Activated CD8-positive, alpha-beta memory T cell treated with anti-CD3 and anti-CD28 coated beads for 36 hours (primary cell): Measurements from ENCODE around the gene DHX32. TPM values are rescaled to one million over a fixed set of nuclear protein-coding genes. Genes with fewer than 3 reads are reported as not detected.

Experiments used
- CTCF ChIA-PET: fragments of 350-600 bp; sonication (Branson Sonifier 250); formaldehyde crosslinking; loops from one replicate; lab custom pipeline; 2021; ENCODE audit warnings: antibody characterized with exemption; lab: Charles Lee
- POLR2A ChIA-PET: fragments of 350-600 bp; sonication (Branson Sonifier 250); formaldehyde crosslinking; loops from one replicate; lab custom pipeline; 2021; ENCODE audit warnings: antibody characterized with exemption; lab: Charles Lee
- total RNA-seq, 2 experiments: library from RNA; stranded (reverse); gene quantifications; one replicate each; pipeline ENCODE4 v1.2.3, GENCODE V29; 2021

DHX32 gene
- total RNA-seq, 2 experiments from 2014 or later: 21.1 to 22.7 TPM

DNA sequence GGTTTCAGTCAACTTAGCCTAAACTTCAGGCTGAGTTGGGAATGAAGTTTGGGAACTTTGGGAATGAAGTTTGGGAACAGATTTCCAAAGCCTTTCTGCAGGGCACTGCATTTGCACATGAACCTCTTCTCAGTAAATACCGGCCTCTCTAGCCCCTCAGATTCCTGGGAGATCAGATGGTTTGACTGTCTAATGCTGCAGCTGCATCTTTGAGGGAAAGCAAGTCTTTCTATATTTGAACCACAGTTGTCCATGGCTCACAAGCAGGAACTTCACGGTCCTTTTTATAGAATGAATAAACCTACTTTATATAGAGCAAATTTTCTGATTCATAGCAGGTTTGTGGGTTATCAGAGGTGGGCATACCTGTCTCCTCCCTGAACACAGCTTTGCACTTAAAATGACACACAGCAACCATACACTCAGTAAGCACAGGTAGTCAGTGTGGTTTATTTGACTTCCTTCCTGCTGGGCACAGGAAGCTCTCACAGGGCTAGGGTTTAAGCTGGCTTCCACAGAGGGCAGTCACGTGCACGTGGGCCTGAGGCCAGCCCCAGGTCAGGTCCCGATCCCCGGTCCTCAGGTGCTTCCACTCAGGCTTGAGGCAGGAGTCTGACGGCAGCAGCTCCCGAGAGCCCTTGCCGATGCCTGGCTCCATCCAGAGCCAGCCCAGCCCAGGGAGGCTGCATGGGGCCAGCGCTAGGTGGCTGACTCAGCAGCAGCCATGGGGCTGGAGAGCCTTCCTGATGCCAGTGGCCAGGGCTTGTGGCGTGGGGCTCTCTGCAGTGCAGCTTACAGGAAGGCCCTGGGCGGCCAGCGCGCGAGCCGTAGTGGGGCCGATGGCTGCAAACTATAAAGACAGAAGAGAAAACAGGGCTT, 92.7 kb downstream of the DHX32 start:
- CTCF ChIA-PET: no interaction called here
- POLR2A ChIA-PET: no interaction called here

Other genes with a start within 250 kb of the DHX32 start
- gene TEX36, start 198.1 kb downstream of the DHX32 start, total RNA-seq: not detected
- gene EDRF1, start 161.6 kb downstream of the DHX32 start, total RNA-seq: 10 to 100 TPM; 30.2 to 32.2 TPM
- gene MMP21, start 105.5 kb downstream of the DHX32 start, total RNA-seq: not detected
- 10 to 100 TPM; 48.3 to 49.1 TPM for gene UROS, start 58.0 kb downstream of the DHX32 start, total RNA-seq
- 100 to 1,000 TPM; 137 to 141 TPM for gene BCCIP, start 57.7 kb downstream of the DHX32 start, total RNA-seq
- gene FANK1, start 15.3 kb upstream of the DHX32 start, total RNA-seq: under 1 TPM; 0.25 to 0.63 TPM